Kasumi-1 (cell line): ENCODE results near the gene SMARCA4.
"Not testable (repeated sequence)": the region's sequence is repeated elsewhere in the genome, so short reads cannot be mapped to it uniquely, and the experiment has no call there.

Experiments
- DNase-seq, 2 experiments: peaks; one replicate each; lab custom pipeline; 2025; lab: John Stamatoyannopoulos, UW

SMARCA4 gene

DNA sequence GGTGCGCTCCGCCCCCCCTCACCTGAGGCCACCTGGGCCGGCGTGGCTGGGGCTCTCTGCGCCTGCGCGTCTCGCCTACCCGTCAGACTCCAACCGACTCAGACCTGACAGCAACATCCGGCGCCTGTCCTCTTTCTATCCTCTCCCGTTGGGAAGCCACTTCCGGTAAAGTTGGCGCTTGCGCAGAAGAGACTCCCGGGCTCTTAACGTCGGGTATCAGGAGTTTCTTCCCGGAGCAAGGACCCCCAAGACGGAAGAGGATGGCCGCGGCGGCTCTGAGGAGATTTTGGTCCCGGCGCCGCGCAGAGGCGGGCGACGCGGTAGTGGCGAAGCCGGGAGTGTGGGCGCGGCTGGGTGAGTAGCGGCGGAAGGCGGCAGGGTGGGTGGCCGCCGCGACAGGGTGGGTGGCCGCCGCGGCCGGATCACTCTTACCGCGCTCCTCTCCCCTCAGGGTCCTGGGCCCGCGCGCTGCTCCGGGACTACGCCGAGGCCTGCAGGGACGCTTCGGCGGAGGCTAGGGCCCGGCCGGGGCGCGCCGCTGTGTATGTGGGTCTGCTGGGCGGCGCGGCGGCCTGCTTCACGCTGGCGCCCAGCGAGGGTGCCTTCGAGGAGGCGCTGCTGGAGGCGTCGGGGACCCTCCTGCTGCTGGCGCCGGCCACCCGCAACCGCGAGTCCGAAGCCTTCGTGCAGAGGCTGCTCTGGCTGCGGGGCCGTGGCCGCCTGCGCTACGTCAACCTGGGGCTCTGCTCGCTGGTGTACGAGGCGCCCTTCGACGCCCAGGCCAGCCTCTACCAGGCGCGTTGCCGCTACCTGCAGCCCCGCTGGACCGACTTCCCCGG, 32.0 kb upstream of the SMARCA4 start, which contains the start of the genes TIMM29 and YIPF2:
TSS of gene TIMM29 (plus strand) at position 249 of the 839 bp plus-strand sequence. CDS start at position 261, 12 bp downstream.
TSS of gene YIPF2 (minus strand) at position 77 of the 839 bp plus-strand sequence. CDS start 229 bp downstream, outside the sequence.
- peak; percentile 99 for DNase-seq

- DNase-seq: no peak
Observed at GRCh38 chr19:10929402-10929794, 31.4 kb upstream of the SMARCA4 start.

DNA sequence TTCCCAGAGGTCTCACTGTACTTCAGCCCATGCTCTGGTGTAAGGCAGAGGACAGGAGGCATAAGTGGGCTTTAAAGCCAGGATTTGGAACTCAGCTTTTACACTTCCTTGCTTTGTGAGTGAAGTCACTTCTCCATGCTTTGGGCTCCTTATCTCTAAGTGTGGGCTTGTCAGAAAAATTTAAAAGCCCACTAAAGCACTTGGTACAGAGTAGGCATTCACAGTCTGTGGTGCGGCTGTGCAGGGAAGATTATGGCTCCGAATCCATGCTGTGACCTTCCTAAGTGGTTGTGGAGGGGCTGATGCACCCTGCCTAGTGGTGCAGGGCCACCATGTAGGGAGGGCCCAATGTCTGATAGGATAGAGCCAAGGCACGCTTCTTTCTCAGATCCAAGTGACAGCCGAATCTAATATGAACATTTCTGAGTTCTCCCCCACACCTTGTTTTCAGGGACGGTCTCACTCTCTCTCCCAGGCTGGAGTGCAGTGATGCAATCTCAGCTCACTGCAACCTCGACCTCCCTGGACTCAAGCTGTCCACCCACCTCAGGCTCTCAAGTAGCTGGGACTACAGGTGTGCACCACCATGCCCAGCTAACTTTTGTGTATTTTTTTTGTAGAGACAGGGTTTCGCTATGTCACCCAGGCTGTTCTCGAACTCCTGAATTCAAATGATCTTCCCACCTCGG, 25.3 kb upstream of the SMARCA4 start:
- DNase-seq: no peak

DNA sequence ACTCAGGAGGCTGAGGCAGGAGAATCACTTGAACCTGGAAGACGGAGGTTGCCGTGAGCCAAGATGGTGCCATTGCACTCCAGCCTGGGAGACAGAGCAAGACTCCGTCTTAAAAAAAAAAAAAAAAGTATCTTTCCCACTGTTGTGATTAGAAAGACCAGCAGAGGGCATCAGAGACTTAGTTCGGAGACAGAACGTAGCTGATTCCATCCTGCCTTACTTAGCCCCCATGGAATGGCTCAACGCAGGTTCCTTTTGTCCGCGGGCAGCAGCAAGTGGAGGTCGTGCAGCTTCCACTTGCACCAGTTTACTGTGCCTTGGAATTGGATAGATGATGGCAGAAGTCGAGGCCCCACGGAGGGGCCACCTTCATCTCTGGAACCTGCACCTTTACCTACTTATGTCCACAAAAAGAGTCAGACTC, 24.2 kb upstream of the SMARCA4 start:
- peak; percentile 82 to 91 for DNase-seq

- DNase-seq: not testable (repeated sequence)
Observed at GRCh38 chr19:10941649-10942048, 19.2 kb upstream of the SMARCA4 start.

- DNase-seq: not testable (repeated sequence)
Observed at GRCh38 chr19:10943412-10943811, 17.4 kb upstream of the SMARCA4 start.

DNA sequence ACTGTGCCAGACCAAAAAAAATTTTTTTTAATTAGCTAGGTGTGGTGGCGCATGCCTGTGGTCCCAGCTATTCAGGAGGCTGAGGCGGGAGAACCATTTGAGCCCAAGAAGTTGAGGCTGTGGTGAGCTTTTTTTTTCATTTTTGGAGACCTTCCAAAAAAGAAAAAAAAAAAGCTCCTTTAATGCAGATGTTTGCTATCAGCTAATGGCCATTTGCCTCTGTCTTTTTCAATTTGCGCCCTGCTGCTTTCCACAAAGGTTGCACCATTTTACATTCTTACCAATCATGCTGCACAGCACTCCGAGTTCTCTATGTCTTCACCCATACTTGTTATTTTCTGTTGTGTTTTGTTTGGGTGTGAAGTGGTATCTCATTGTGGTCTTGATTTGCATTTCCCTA, 15.6 kb upstream of the SMARCA4 start:
- no peak for DNase-seq

DNA sequence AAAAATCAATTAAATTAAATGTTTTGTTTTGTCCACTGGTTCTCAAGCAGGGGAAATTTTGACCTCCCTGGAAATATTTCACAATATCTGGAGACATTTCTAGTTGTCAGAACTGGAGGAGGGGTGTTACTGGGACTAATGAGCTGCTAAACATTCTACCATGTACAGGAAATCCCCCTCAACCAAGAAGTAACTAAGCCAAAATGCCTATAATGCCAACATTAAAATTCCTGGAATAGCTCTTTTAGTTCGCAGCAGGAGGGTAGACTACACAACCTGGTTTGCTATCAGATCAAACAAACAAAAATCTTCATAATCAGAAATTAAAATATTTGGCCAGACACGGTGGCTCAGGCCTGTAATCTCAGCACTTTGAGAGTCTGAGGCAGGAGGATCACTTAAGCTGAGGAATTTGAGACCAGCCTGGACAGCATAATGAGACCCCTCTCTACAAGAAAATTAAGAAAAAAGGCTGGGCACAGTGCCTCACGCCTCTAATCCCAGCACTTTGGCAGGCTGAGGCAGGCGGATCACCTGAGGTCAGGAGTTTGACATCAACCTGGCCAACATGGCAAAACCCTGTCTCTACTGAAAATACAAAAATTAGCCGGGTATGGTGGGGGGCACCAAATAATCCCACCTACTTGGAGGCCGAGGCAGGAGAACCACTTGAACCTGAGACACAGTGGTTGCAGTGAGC, 13.7 kb upstream of the SMARCA4 start:
- no peak for DNase-seq

- DNase-seq: no peak
Observed at GRCh38 chr19:10952809-10953208, 8.0 kb upstream of the SMARCA4 start.

GRCh38 chr19:10959277-10959968, 1.4 kb upstream of the SMARCA4 start:
- not testable (repeated sequence) for DNase-seq

DNA sequence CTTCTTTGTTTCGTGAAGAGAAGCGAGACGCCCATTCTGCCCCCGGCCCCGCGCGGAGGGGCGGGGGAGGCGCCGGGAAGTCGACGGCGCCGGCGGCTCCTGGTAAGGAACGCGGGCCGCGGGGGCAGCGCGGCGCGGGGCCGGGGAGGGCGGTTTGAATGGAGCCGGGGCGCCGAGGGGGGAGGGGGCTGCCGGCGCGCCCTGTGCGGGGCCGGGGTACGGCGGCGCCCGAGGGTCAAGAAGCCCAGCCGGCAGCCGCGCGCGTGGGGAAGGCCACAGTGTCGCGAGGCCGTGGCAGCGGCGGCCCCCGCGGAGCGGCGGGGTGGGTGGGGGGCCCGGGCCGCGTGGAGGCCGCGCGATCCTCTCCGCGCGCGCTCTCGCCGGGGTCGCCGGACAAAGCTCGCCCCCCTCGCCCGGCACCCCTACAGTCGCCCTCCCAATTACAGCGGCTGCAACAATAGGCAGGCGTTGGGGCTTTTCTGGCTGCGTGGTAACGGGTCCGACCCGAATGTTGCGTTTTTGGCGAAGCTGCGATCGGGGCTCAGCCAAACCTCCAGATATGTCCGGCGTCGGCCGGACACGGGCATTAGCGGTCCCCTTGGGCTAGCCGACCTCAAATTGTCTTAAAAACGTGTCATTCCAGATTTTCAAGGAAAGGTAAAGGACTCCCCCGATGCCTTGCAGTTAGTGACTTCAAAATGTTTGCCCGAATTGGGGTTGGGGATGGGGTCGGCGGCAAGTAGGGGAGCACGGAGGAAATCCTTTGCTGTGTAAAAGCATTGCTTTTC, 437 bp downstream of the SMARCA4 start:
- DNase-seq: peak in 1 of 2 experiments; percentile 37

- no peak for DNase-seq
Observed at GRCh38 chr19:10962863-10963262, 2.0 kb downstream of the SMARCA4 start.

DNA sequence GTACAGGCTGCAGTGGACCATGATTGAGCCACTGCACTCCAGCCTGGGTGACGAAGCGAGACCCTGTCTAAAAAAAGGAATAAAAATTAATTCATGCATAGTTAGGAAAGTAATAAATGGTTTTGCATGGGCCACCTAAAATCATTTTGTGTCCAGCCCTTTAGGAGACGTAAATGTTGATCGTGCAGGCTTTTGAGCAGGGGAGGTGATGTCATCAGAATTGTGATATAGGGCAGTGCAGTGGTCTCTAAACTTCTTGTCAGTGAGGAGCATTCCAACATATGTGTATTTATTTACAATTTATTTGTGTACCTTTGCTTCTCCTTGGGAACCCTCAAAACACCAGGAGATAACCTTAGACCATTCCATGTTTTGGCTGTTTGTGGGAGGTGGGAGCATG, 3.0 kb downstream of the SMARCA4 start:
- no peak for DNase-seq

DNA sequence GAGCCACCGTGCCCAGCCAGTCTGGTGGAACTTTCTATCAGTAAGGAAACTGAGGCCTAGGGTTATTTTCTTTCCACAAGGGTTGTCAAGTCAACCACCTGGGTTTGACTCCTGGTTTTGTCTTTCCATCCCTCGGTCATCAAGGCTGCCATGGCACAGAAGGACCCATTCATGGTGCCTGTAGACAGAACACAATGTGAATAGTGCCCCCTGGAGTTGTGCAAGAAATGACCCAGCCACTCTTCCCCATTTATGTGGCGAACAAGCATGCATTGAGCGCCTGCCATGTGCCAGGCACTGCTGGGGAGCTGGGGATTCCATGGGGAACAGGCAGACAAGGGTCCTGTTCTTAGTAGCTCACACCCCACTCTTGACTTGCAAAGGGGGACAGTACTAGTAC, 4.1 kb downstream of the SMARCA4 start:
- DNase-seq: no peak

DNA sequence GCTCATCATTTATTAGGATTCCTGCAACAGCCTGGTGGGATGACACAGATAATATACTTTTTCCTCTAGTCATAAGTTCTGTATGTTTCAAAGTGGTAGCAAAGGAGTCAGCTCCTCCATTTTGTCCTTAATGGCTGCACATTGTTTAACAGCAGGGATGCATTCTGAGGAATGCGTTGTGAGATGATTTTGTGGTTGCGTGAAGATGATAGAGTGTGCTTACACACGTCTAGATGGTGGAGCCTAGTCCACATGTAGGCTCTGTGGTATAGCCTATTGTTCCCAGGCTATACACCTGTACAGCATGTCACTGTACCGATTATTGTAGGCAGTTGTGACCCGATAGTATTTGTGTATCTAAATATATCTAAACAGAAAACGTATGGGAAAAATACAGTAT, 4.6 kb downstream of the SMARCA4 start:
- no peak for DNase-seq

- DNase-seq: no peak
Observed at GRCh38 chr19:10966809-10967208, 6.0 kb downstream of the SMARCA4 start.

DNA sequence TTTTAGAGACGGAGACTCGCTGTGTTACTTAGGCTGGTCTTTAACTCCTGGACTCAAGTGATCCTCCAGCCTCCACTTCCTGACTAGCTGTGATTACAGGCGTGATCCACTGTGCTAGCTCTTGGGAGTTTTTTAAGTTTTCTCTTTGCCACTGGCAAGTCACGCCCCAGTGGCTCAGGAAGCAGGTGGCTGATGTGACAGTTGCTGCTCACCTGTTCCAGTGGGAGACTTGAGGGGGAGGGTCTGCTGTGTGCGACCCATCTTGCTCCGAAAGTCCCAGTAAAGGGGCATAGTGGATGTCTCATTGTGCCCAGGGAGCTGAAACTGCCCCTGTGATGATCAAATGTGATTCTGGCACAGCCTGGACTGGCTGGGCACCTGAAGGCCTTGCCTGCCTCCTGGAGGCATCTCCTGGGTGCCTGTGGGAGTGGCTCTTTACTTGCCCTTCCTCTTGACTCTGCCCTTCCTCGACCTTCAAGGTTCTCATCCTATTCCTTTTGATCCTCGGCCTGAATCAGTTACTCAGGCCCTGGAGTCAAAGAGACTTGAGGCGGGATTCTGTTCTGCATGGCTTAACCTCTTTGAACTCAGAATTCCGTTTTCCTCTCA, 7.8 kb downstream of the SMARCA4 start:
- no peak for DNase-seq

DNA sequence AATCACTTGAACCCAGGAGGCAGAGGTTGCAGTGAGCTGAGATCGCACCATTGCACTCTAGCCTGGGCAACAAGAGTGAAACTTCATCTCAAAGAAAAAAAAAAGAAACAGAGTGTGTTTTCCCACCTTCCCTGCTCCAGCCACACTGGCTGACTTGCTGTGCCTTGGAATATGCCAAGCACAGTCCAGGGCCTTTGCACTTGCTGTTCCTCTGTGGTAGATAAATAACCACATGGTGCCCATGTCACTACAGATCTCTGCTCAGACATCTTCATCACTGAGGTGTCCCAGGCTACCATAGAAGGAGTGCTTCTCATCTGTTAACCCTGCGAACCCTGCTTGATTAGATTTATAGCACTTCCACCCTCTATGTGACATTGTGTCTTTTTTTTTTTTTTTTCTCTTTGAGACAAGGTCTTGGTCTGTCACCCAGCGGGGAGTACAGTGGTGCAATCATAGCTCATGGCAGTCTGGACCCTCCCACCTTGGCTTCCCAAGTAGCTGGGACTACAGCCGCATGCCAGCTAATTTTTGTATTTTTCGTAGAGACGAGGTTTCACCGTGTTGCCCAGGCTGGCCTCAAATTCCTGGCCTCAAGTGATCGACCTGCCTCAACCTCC, 10.4 kb downstream of the SMARCA4 start:
- no peak for DNase-seq

- DNase-seq: no peak
Observed at GRCh38 chr19:10975374-10976130, 14.7 kb downstream of the SMARCA4 start.
